Measurements from ENCODE around the gene ABCA1.

Gene ABCA1

DNA sequence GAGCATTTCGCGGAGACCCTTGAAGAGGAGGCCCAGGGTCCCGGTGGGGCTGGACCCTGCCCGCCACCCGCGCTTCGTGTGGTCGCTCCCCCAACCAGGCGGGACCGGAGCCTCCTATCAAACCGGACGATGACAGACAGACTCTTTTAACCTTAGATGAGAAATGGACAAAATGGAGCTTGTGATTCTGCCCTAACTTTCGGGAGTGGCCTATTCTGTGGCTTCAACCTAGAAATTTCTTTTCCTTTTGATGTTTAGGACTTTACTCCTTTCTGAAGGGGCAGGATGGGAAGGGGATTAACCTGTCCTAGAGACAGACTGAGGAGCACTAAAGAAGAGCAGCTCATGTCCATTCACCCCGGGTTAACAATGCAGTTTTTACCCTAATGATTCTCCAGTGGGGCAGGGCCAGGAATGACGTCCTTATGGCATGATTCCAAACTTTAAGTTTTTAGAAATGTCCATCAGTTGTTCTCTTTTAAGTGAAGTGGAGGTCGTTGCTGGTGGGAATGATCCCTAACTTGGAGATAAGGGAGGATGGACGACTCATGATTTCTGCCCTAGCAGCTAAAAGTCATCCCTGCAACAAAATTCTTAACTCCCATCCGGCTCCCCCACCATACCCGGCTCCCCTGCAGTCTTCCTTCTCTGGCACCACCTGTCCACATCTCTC is 179.5 kb downstream of the ABCA1 start:
- DNase-seq (ENCODE audit: low read depth), result no peak

DNA sequence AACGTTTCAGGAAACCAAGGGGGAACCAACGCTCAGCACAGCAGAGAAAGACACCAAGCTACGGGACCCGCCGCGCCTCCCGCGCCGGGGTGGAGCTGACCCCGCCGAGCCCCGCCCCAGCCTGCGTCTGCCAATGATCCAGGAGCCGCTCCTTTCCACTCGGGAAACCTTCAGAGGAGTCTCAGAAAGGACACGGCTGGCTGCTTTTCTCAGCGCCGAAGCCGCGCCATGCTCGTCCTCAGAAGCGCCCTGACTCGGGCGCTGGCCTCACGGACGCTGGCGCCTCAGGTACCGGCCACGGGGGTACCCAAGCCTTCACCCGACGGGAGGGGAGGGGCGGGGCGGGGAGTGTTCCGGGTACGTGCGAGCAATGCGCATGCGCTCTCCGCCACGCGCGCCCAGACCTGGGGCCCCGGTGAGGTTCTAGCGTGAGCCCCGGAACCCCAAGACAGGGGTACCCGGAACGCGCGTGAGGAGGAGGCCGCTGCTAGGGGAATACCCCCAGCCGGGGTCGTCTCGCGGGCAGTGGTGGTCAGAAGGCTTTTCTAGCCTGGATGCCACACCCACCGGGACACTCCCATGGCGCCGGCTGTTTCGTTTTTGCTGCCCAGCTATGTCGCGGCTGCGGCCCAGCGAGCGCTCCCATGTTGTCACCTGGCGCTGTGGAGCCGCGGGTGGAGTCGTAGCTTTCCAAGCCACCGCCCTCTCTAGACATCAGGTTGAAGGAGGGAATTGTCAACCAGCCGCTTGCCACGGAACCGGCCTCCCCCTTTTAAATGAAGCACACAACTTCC is 180.2 kb downstream of the ABCA1 start, which contains the start of gene NIPSNAP3A:
TSS of gene NIPSNAP3A (plus strand) at position 119 of the 794 bp plus-strand sequence. CDS start at position 229, 110 bp downstream.
- no peak for DNase-seq (ENCODE audit: low read depth)

DNA sequence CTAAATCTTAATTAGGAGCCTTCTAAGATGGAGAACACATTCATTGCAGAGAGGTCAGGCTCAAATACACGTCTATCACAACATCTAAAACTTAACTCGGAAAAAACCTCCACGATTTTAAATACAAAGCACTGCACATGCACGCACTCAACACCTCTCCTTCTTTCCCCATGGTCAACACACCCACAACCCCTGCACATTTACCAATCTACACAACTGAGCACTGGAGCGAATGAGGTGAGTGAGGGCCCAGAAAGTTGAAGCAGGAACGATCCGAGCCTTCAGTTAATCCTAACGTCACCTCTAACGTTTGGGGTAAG is 180.8 kb downstream of the ABCA1 start:
- no peak for DNase-seq (ENCODE audit: low read depth)

DNA sequence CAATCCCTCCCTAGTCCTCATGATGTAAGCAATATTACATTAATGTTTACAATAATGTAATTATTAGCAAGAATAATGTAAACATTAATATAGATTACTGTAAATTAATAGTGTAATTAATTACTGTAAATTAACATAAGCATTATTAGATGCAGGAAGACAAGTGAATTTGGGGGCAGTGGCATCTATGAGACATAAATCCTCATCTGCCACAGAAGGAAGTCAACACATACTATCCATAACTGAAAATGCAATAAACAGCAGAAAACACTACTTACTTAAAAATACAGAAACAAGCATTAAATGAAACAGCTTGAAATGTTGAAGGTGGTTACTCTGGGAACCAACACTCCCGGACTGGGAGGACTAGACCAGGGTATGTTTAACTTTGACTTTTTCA is 181.2 kb downstream of the ABCA1 start:
- no peak for DNase-seq (ENCODE audit: low read depth)

- DNase-seq (ENCODE audit: low read depth), result no peak
These were observed 181.7 kb downstream of the ABCA1 start for GRCh38 chr9:104746285-104746684.

DNA sequence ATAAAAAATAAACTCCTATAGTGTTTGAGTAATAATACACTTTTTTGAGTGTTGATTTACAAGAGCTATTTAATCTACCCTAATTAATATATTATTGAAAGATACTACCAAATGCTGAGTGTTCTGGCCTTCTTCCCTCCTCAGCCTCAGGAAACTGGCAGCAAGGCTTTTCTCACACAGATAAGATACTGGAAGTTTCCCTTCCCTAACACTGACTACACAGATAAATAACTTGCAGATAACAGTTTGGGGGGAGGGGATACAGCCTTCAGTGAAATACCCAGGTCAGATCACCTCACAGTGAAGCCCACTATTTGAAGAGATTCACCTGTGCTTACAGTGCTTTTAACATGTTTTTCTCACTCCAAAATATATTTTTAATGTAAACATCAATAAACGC is 182.1 kb downstream of the ABCA1 start:
- DNase-seq (ENCODE audit: low read depth), result no peak

GRCh38 chr9:104743376-104743985 is 184.5 kb downstream of the ABCA1 start:
- DNase-seq (ENCODE audit: low read depth), result no peak

GRCh38 chr9:104740621-104741020 is 187.3 kb downstream of the ABCA1 start:
- DNase-seq (ENCODE audit: low read depth), result no peak

DNA sequence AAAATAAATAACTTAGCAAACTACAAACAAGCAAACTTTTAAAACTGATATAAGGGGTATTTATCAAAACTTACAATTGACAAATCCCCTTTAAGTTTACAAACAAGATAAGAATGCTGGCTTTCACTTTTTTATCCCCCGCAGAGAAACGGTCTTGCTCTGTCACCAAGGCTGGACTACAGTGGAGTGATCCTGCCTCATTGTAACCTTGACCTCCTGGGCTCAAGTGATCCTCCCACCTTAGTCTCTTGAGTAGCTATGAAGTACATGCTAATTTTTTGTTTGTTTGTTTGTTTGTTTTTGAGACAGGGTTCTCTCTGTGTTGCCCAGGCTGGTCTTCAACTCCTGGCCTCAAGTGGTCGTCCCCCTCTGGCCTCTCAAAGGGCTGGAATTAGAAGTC is 189.5 kb downstream of the ABCA1 start:
- no peak for DNase-seq (ENCODE audit: low read depth)

Data from GM04504 (cell line).